ENCODE data around the gene MTA2. TPM values are rescaled to one million over a fixed set of nuclear protein-coding genes. Genes with fewer than 3 reads are reported as not detected.
A peak's percentile ranks its signal among the peaks of the same experiment; 100 is the strongest.

Gene MTA2
- total and polyA plus RNA-seq, 10 of the 15 experiments (the other 5 are each of a cell fraction or from before 2014, with no cell fraction given) = 6.7 to 201 (median 113) TPM

GRCh38 chr11:62645671-62645945 lies 43.9 kb upstream of the MTA2 start:
- POLR2A ChIA-PET = interaction anchor here (1.3 to 14.6 kb wide), 6 partner anchors 11 to 82 kb away, joined by 6 to 295 read pairs (median 10); partner anchors contain the start of genes B3GAT3, C11orf98, CSKMT and HNRNPUL2
- H2AFZ ChIP-seq (ENCODE audit: control insufficient read depth, low read depth, low read length) = no peak overlapping the region; the same call in 1 of the 2 replicates
- RAD21 ChIA-PET (ENCODE audit: unreplicated experiment) = interaction anchor here (0.6 to 1.6 kb wide), 5 partner anchors 19 to 222 kb away, joined by 3 to 9 read pairs (median 3); partner anchors contain the start of genes B3GAT3, C11orf98, CSKMT and LBHD1
- intact Hi-C loops (cut with micrococcal nuclease; ENCODE audit: unreplicated experiment) = no loop called here
- H3K36me3 ChIP-seq (ENCODE audit: control insufficient read depth in 2 of 2, insufficient read depth in 2 of 2, low read length in 1 of 2) = peaks cover 10 to 13% of the 10 kb centered on the region in 2 experiments; a peak in 3 of 4 replicates
- DNase-seq (ENCODE audit: low read depth, low spot score) (no peak), ATAC-seq (peak; percentile 3), FAIRE-seq (no peak)
- H4K20me1 ChIP-seq (ENCODE audit: control insufficient read depth, insufficient read depth) = no peaks in the 10 kb centered on the region; the same call in 1 of the 2 replicates
- in situ Hi-C loops (cut with MboI) = no loop called here
- H3K27me3 ChIP-seq (replicated peaks in 1 of 2; ENCODE audit: control insufficient read depth in 2 of 2, insufficient read depth in 2 of 2, low read length in 1 of 2) = no peaks in the 10 kb centered on the region
- H3K4me3 ChIP-seq = peak overlapping the region; percentile 98
- no peaks in the 10 kb centered on the region for H3K9me3 ChIP-seq (replicated peaks; ENCODE audit: control insufficient read depth, insufficient read depth, low read length)
- no TSS peak for BruUV-seq (replicated peaks)
- peaks cover 4% of the 10 kb centered on the region; the same call in 1 of the 2 replicates for H3K4me1 ChIP-seq (ENCODE audit: control insufficient read depth, insufficient read depth, low read length)
- peak overlapping the region; percentile 93 for H3K27ac ChIP-seq (ENCODE audit: control insufficient read depth, insufficient read depth)
- H3K9ac ChIP-seq (ENCODE audit: control insufficient read depth, insufficient read depth, low read length) = peak overlapping the region; percentile 98
- CTCF ChIA-PET = interaction anchor here (0.8 to 1.6 kb wide), 5 partner anchors 19 to 54 kb away, joined by 3 to 7 read pairs (median 5); partner anchors contain the start of genes C11orf98, CSKMT and TUT1
- SMC1A ChIA-PET (ENCODE audit: uncharacterized antibody, unreplicated experiment) = interaction anchor here (1.2 to 3.1 kb wide), 4 partner anchors 10 to 82 kb away, joined by 3 to 9 read pairs (median 4); partner anchors contain the start of genes C11orf98, CSKMT, HNRNPUL2 and TTC9C
- peaks cover 37% of the 10 kb centered on the region for H3K79me2 ChIP-seq (ENCODE audit: control insufficient read depth, insufficient read depth, low read length)
- H3K4me2 ChIP-seq (ENCODE audit: control insufficient read depth, insufficient read depth) = peak overlapping the region; percentile 93
- WGBS (ENCODE audit: insufficient coverage, insufficient replicate concordance, low lambda C conversion rate, missing lambda C conversion rate) = 9% methylated on average over 11 of the region's 11 CpGs
- TF ChIP-seq FOXK2 (IDR thresholded peaks at IDR 0.05) (no peak), E2F8 (IDR thresholded peaks at IDR 0.05; ENCODE audit: low read depth, partially characterized antibody) (no peak), SP1 (IDR thresholded peaks at IDR 0.05; ENCODE audit: low read depth, low read length) (no peak), MEF2B (IDR thresholded peaks at IDR 0.05; ENCODE audit: partially characterized antibody, poor library complexity, severe bottlenecking) (no peak), BHLHE40 (IDR thresholded peaks at IDR 0.05; ENCODE audit: borderline replicate concordance in 1 of 2, low read depth in 2 of 2, low read length in 1 of 2) (no peak), CHD1 (IDR thresholded peaks at IDR 0.05; ENCODE audit: low read depth, low read length) (no peak), CEBPB (IDR thresholded peaks at IDR 0.05; ENCODE audit: borderline replicate concordance in 1 of 2, low read depth in 2 of 2, low read length in 2 of 2) (no peak), BACH1 (IDR thresholded peaks at IDR 0.05; ENCODE audit: borderline replicate concordance) (no peak), ZNF592 (IDR thresholded peaks at IDR 0.05) (no peak), ZNF217 (IDR thresholded peaks at IDR 0.05) (no peak), REST (IDR thresholded peaks at IDR 0.05; ENCODE audit: low read depth, low read length) (no peak), NR2C1 (IDR thresholded peaks at IDR 0.05) (no peak), KDM1A (IDR thresholded peaks at IDR 0.05; ENCODE audit: borderline replicate concordance) (no peak), TCF12 (IDR thresholded peaks at IDR 0.05; ENCODE audit: low read depth, low read length) (no peak)

Data from GM12878 (cell line).